ENCODE measurements around the gene KIAA0930.

Gene KIAA0930

GRCh38 chr22:45208993-45209838 is 31.5 kb downstream of the KIAA0930 start:
- H3K4me3 ChIP-seq (replicated peaks in 1 of 2; ENCODE audit: low read depth in 2 of 2, low read length in 2 of 2), result no peak overlapping the region
- TF ChIP-seq, protein P1, sequence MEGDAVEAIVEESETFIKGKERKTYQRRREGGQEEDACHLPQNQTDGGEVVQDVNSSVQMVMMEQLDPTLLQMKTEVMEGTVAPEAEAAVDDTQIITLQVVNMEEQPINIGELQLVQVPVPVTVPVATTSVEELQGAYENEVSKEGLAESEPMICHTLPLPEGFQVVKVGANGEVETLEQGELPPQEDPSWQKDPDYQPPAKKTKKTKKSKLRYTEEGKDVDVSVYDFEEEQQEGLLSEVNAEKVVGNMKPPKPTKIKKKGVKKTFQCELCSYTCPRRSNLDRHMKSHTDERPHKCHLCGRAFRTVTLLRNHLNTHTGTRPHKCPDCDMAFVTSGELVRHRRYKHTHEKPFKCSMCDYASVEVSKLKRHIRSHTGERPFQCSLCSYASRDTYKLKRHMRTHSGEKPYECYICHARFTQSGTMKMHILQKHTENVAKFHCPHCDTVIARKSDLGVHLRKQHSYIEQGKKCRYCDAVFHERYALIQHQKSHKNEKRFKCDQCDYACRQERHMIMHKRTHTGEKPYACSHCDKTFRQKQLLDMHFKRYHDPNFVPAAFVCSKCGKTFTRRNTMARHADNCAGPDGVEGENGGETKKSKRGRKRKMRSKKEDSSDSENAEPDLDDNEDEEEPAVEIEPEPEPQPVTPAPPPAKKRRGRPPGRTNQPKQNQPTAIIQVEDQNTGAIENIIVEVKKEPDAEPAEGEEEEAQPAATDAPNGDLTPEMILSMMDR (IDR thresholded peaks at IDR 0.05; ENCODE audit: low read depth, low read length), result peak; percentile 85
- peak; percentile 54 to 77 for DNase-seq (ENCODE audit: low read depth in 2 of 2)

DNA sequence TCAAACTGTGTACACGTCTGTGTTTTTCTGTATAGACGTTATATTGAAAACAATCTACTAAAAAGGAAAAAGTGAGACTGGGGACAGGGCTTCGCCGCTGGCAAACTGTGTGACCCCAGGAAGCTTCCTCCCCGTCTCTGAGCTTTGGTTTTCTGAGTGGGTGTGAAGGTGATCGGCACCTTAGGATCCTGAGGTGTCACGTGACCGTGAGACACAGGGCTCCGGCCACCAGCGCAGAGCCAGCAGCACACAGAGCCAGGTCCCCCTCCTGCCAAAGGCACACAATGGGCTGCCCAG is 32.0 kb downstream of the KIAA0930 start:
- H3K4me3 ChIP-seq (replicated peaks in 1 of 2; ENCODE audit: low read depth in 2 of 2, low read length in 2 of 2), result no peak overlapping the region
- DNase-seq (ENCODE audit: low read depth in 2 of 2), result no peak

GRCh38 chr22:45207981-45208664 is 32.6 kb downstream of the KIAA0930 start:
- peak in 1 of 2 donors; percentile 76 for DNase-seq (ENCODE audit: low read depth in 2 of 2)
- H3K4me3 ChIP-seq (replicated peaks in 1 of 2; ENCODE audit: low read depth in 2 of 2, low read length in 2 of 2), result no peak overlapping the region
- TF ChIP-seq, protein P1 (IDR thresholded peaks at IDR 0.05; ENCODE audit: low read depth, low read length), result no peak

More for the DNA sequence above, 32.0 kb downstream of the KIAA0930 start:
- TF ChIP-seq, protein P1 (IDR thresholded peaks at IDR 0.05; ENCODE audit: low read depth, low read length), result no peak

DNA sequence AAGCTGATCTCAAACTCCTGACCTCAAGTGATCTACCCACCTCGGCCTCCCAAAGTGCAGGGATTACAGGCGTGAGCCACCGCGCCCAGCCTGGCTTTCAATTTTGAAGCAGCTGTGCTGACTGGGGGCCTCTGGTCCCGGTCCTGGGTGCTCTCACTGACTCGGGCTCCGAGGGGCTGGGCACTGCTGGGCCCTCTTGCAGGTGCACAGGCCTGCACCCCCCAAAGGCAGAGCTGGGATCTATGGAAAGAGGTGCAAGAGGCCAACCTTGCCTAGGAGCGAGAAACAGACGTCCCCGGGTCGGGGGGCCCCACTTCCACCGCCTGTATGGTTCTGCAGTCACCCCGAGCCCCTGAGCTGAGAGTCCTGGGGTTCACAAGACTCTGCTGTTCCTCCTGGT is 33.2 kb downstream of the KIAA0930 start:
- no peak for DNase-seq (ENCODE audit: low read depth in 2 of 2)
- H3K4me3 ChIP-seq (replicated peaks in 1 of 2; ENCODE audit: low read depth in 2 of 2, low read length in 2 of 2), result no peak overlapping the region
- TF ChIP-seq, protein P1 (IDR thresholded peaks at IDR 0.05; ENCODE audit: low read depth, low read length), result no peak

DNA sequence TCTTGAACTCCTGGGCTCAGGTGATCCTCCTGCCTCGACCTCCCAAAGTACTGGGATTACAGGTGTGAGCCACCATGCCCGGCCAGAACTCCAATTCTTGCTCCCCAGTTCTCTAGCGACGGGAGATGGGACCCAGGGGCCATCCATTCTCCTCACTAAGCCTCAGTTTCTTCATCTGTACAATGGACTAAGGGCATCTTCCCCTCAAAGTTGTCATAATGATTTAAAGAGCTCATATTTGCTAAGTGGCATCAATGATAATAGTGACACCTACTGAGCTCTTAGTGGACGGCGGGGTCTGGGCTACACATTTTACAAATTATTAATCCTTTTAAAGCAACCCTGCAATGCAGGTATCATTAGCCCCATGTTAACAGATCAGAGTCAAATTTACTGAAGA is 34.5 kb downstream of the KIAA0930 start:
- H3K4me3 ChIP-seq (replicated peaks in 1 of 2; ENCODE audit: low read depth in 2 of 2, low read length in 2 of 2), result no peak overlapping the region
- no peak for DNase-seq (ENCODE audit: low read depth in 2 of 2)
- TF ChIP-seq, protein P1 (IDR thresholded peaks at IDR 0.05; ENCODE audit: low read depth, low read length), result no peak

DNA sequence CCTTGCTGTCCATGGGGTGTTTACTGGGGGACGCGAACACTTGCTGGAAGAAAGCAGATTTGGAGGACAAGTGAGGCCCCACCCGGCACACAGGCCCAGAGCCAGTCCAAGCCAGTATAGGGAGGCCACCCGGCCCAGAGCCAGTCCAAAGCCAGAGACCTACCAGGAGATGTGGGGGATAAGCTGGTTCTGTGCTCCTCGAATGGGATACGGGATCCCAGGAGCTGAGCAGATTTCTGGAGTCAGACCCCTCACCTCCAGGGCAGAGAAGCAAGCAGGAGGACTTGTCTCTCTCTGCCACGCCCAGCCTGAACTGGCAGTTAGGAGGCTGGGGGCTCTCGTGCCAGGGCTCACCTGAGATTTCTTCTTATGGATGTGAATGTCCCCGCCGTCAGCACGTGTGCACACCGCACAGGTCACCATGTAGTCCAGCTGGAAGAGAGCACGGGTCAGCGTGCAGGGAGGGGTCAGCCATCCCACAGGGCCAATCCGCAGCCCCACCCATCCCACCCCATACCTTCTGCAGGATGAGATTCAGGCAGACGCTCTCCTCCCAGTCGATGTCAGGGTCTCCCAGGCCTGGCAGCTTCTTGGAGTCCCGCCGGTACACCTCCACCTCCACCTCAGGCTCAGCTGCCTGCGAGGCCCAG is 35.3 kb downstream of the KIAA0930 start:
- H3K4me3 ChIP-seq (replicated peaks in 1 of 2; ENCODE audit: low read depth in 2 of 2, low read length in 2 of 2), result no peak overlapping the region
- DNase-seq (ENCODE audit: low read depth in 2 of 2), result no peak
- TF ChIP-seq, protein P1 (IDR thresholded peaks at IDR 0.05; ENCODE audit: low read depth, low read length), result no peak
